GM12891 (cell line): ENCODE data around the gene PGC.

Experiments
- DNase-seq: peaks from one replicate; pipeline ENCODE4 v3.0.0; 2011; ENCODE audit warnings: low spot score; ENCODE audit not compliant: insufficient read length
- FAIRE-seq: peaks from 2 replicates; lab custom pipeline; 2011; peaks lifted over from hg19 to GRCh38; lab: Jason Lieb, UNC
- PAX5 ChIP-seq: IDR thresholded peaks from 2 replicates; pipeline ENCODE4 v1.6.1; 2011; ENCODE audit warnings: low read length, moderate library complexity, mild to moderate bottlenecking; ENCODE audit not compliant: insufficient read depth, severe bottlenecking
- POLR2A ChIP-seq: IDR thresholded peaks from 2 replicates; pipeline ENCODE4 v1.6.1; 2011; ENCODE audit warnings: low read depth, low read length, control low read depth
- POLR2AphosphoS5 ChIP-seq: IDR thresholded peaks from 2 replicates; pipeline ENCODE4 v1.6.1; 2011; ENCODE audit warnings: low read depth, low read length, control low read depth
- POU2F2 ChIP-seq: IDR thresholded peaks from 2 replicates; pipeline ENCODE4 v1.6.1; 2011; ENCODE audit warnings: low read depth, mild to moderate bottlenecking, control low read depth, low read length, moderate library complexity
- SPI1 ChIP-seq: IDR thresholded peaks from 2 replicates; pipeline ENCODE4 v1.6.1; 2011; ENCODE audit warnings: low read depth, low read length, control low read depth
- TAF1 ChIP-seq: IDR thresholded peaks from 2 replicates; pipeline ENCODE4 v1.6.1; 2011; ENCODE audit warnings: low read depth, low read length, control low read depth

PGC gene

GRCh38 chr6:41700463-41701347, 46.5 kb downstream of the PGC start:
- FAIRE-seq: no peak
- DNase-seq: no peak
- no peak for TF ChIP-seq SPI1
- no peak for TF ChIP-seq POLR2A
- no peak for TF ChIP-seq POU2F2
- TF ChIP-seq POLR2AphosphoS5: no peak
- TF ChIP-seq PAX5: no peak
- no peak for TF ChIP-seq TAF1

GRCh38 chr6:41699063-41699462, 48.1 kb downstream of the PGC start:
- FAIRE-seq (no peak), DNase-seq (no peak)

DNA sequence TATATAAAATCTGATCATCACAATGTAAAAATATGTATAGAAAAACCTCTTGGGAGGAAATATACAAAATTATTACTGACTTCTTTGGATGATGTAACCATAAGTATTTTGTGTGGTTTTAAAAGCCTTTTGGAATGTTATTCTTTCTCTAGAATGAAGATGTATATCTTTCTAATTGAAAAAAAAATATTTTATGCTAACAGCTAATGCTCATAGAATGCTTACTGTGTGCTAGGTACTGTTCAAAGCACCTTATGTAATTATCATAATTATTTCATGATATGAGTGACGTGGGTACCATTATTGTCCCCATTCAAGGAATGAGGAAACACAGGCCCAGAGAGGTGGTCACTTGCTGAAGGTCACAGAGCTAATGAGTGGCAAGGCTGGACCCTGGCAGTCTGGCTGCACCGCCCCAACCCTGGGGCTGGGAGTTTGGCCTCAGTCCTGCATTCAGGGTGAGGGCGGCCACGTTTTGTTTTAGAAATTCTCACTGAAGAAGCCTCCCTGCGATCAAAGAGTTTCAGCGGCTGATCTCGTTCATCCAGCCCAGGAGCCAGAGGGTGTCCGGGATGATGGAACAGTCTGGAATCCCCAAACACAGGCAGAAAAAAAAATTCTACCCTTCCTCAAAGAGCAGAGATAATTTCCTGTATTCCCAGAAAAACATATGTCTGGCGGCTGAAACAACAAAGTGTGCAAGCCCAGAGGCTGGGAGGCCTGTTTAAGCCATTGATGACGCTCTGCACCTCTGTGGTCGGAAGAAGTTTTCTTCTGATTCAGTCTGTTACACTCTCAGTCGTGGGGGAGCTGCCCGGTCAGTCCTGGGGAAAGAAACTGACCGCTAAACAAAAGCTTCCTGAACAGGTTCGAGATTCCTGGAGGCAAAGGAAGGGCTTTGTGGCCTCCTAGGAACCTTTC, 49.1 kb downstream of the PGC start:
- DNase-seq (no peak), FAIRE-seq (no peak)
- TF ChIP-seq POU2F2 (no peak), TAF1 (no peak), POLR2AphosphoS5 (no peak), SPI1 (no peak), POLR2A (no peak), PAX5 (no peak)

More at GRCh38 chr6:41699063-41699462, 48.1 kb downstream of the PGC start:
- TF ChIP-seq TAF1 (no peak), POU2F2 (no peak), POLR2A (no peak), POLR2AphosphoS5 (no peak), SPI1 (no peak), PAX5 (no peak)

- no peak for FAIRE-seq
- no peak for DNase-seq
- TF ChIP-seq POLR2A (no peak), PAX5 (no peak), TAF1 (no peak), POU2F2 (no peak), POLR2AphosphoS5 (no peak), SPI1 (no peak)
Observed at GRCh38 chr6:41696788-41697187, 50.4 kb downstream of the PGC start.

DNA sequence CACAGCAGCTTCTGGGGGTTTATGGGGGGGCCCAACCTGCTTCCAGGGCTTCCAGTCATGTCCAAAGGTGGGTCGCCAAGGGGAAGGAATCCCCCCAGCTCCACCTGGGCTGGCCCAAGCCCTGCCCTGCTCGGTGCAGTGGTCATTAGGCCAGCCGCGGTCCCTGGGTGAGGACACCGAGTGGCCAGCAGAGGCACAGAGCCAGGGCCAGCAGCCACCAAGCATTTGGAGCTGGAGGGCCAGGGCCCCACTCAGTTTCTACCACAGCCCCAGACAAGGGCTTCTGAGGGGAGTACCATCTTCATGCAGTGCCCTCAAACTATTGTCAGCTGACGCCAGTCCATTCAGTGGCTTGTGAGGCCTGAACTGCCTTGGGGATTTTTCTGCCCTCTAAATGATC, 51.4 kb downstream of the PGC start:
- TF ChIP-seq SPI1: no peak
- DNase-seq: no peak

GRCh38 chr6:41694815-41695526, 52.2 kb downstream of the PGC start:
- DNase-seq (no peak), FAIRE-seq (no peak)
- TF ChIP-seq POLR2A (no peak), TAF1 (no peak), SPI1 (no peak), POU2F2 (no peak), PAX5 (no peak), POLR2AphosphoS5 (no peak)

More for the DNA sequence above, 51.4 kb downstream of the PGC start:
- FAIRE-seq: no peak

DNA sequence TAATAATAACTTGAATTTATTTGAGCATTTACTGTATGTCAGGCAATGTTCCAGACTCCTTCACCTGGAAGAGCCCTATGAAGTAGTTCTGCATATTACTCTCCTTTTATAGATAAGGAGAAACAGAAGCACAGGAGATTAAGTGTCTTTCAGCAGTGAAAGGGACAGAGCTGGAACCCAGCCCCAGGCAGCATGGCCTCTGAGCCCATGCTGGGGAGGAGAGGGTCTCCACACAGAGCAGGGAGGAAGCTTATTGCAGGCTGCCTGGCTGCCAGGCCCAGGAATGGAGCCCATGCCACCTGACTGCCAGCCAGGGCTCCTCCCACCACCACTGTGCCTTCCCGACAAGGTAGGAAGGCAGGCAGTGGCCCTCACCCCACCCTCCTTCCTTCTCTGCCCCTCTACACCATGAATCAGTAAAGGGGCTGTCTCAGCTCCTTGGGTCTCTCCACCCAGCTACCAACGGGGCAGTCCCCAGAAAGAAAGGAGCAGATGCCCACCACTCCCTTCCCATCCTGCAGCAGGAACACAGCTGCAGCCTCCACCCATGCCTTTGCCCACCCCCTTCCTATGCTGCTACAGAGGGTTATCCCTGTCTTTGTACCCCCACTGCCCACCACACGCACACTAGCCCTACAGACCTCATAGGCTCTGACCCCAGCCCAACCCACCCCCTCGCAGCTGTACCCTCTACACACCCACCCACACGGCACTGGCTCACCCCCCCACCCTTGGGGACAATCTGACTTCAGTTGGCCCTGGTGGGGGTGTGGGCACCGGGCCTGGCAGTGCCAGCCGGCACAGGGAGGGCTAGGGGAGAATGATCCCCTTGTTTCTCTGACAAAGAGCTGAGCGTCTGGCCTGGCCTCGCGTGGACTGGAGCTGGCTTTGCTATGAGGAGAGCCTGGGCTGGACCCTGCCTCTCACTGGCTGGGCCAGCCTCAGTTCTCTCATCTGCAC, 53.6 kb downstream of the PGC start:
- no peak for TF ChIP-seq POLR2A
- no peak for TF ChIP-seq PAX5
- no peak for TF ChIP-seq TAF1
- no peak for TF ChIP-seq SPI1
- TF ChIP-seq POLR2AphosphoS5: no peak
- no peak for TF ChIP-seq POU2F2
- DNase-seq (no peak), FAIRE-seq (no peak)

GRCh38 chr6:41692730-41693129, 54.5 kb downstream of the PGC start:
- FAIRE-seq: no peak
- DNase-seq: no peak
- TF ChIP-seq POLR2AphosphoS5: no peak
- TF ChIP-seq POU2F2: no peak

DNA sequence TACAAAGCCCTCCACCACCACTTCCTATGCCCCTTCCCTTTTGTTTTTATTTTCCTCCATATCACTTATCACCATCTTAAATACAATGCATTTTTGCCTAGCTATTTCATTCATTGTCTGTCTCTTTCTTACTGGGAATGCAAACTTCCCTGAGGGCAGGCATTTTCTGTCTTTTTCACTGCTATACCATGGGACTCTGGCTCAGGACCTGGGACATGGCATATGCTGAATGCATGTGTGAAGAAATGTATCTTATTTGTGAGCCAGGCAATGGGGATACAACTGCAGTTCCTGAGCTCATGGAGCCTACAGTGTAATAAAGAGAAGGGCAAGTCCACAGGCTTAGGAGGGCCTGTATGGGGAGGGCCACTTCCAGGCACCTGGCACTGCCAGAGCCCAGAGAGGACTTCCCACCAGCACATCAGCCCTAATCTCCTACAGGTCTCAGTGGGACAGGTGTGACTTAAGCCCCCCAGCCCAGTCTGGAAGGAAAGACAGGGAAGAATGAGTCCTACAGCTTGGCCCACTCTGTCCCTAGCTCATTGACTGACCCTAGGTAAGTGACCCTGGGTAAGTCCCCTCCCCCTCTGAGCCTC, 55.0 kb downstream of the PGC start:
- FAIRE-seq (no peak), DNase-seq (no peak)
- no peak for TF ChIP-seq POLR2A
- TF ChIP-seq TAF1: no peak
- no peak for TF ChIP-seq SPI1
- no peak for TF ChIP-seq POLR2AphosphoS5
- no peak for TF ChIP-seq PAX5
- no peak for TF ChIP-seq POU2F2
